ENCODE data around the gene EMC9.

EMC9 gene

GRCh38 chr14:24160499-24160849, 19.1 kb upstream of the EMC9 start:
- H3K27ac ChIP-seq (ENCODE audit: low read length) = peak overlapping the region; percentile 23; the same call in 1 of the 2 replicates
- H3K27me3 ChIP-seq (replicated peaks; ENCODE audit: insufficient read depth, low read length) = no peaks in the 10 kb centered on the region
- no peaks in the 10 kb centered on the region for H3F3A ChIP-seq (ENCODE audit: insufficient read depth, low read length)
- peaks cover 12% of the 10 kb centered on the region for H3K79me2 ChIP-seq (ENCODE audit: low read length)
- no peaks in the 10 kb centered on the region for H4K20me1 ChIP-seq (ENCODE audit: insufficient read depth, low read length)
- TF ChIP-seq CTCF (IDR thresholded peaks at IDR 0.05; ENCODE audit: low read length) (no peak), EZH2 (optimal IDR thresholded peaks at IDR 0.05; ENCODE audit: low read depth, low read length) (no peak), EZH2phosphoT487 (IDR thresholded peaks at IDR 0.05; ENCODE audit: low read length) (no peak)
- no peak overlapping the region for H3K4me2 ChIP-seq (ENCODE audit: low read depth, low read length)
- H3K9me2 ChIP-seq (replicated peaks; ENCODE audit: insufficient read depth, low read length) = no peaks in the 10 kb centered on the region
- H3K36me3 ChIP-seq (replicated peaks; ENCODE audit: insufficient read depth, low read length) = no peaks in the 10 kb centered on the region
- no peak for DNase-seq
- no peak overlapping the region for H3K9ac ChIP-seq (ENCODE audit: low read length)
- H2AFZ ChIP-seq (ENCODE audit: low read length) = no peak overlapping the region
- H3K4me3 ChIP-seq (ENCODE audit: low read length) = no peak overlapping the region
- H3K9me3 ChIP-seq (replicated peaks; ENCODE audit: insufficient read depth, low read length) = no peaks in the 10 kb centered on the region
- H3K4me1 ChIP-seq (ENCODE audit: low read length) = no peaks in the 10 kb centered on the region

GRCh38 chr14:24159777-24160498, 18.5 kb upstream of the EMC9 start:
- DNase-seq = no peak
- no peaks in the 10 kb centered on the region for H4K20me1 ChIP-seq (ENCODE audit: insufficient read depth, low read length)
- H3K4me2 ChIP-seq (ENCODE audit: low read depth, low read length) = no peak overlapping the region
- H2AFZ ChIP-seq (ENCODE audit: low read length) = no peak overlapping the region
- peaks cover 12% of the 10 kb centered on the region for H3K79me2 ChIP-seq (ENCODE audit: low read length)
- H3K9me2 ChIP-seq (replicated peaks; ENCODE audit: insufficient read depth, low read length) = no peaks in the 10 kb centered on the region
- H3K9me3 ChIP-seq (replicated peaks; ENCODE audit: insufficient read depth, low read length) = no peaks in the 10 kb centered on the region
- no peaks in the 10 kb centered on the region for H3K4me1 ChIP-seq (ENCODE audit: low read length)
- TF ChIP-seq CTCF (IDR thresholded peaks at IDR 0.05; ENCODE audit: low read length) = no peak
- no peak for TF ChIP-seq EZH2 (optimal IDR thresholded peaks at IDR 0.05; ENCODE audit: low read depth, low read length)
- no peak for TF ChIP-seq EZH2phosphoT487 (IDR thresholded peaks at IDR 0.05; ENCODE audit: low read length)
- no peak overlapping the region; the same call in 1 of the 2 replicates for H3K27ac ChIP-seq (ENCODE audit: low read length)
- H3F3A ChIP-seq (ENCODE audit: insufficient read depth, low read length) = no peaks in the 10 kb centered on the region
- no peak overlapping the region for H3K4me3 ChIP-seq (ENCODE audit: low read length)
- H3K27me3 ChIP-seq (replicated peaks; ENCODE audit: insufficient read depth, low read length) = no peaks in the 10 kb centered on the region
- H3K36me3 ChIP-seq (replicated peaks; ENCODE audit: insufficient read depth, low read length) = no peaks in the 10 kb centered on the region
- no peak overlapping the region for H3K9ac ChIP-seq (ENCODE audit: low read length)

GRCh38 chr14:24157331-24157730, 15.9 kb upstream of the EMC9 start:
- Histone ChIP-seq H3K27me3 (replicated peaks; ENCODE audit: insufficient read depth, low read length) (no peaks in the 10 kb centered on the region), H3K27ac (ENCODE audit: low read length) (no peak overlapping the region), H3K4me2 (ENCODE audit: low read depth, low read length) (no peak overlapping the region), H3K4me1 (ENCODE audit: low read length) (no peaks in the 10 kb centered on the region), H3K4me3 (ENCODE audit: low read length) (no peak overlapping the region), H3K36me3 (replicated peaks; ENCODE audit: insufficient read depth, low read length) (no peaks in the 10 kb centered on the region), H2AFZ (ENCODE audit: low read length) (no peak overlapping the region), H3K9me3 (replicated peaks; ENCODE audit: insufficient read depth, low read length) (no peaks in the 10 kb centered on the region), H3F3A (ENCODE audit: insufficient read depth, low read length) (no peaks in the 10 kb centered on the region), H3K9ac (ENCODE audit: low read length) (no peak overlapping the region), H3K79me2 (ENCODE audit: low read length) (peaks cover 12% of the 10 kb centered on the region), H4K20me1 (ENCODE audit: insufficient read depth, low read length) (no peaks in the 10 kb centered on the region), H3K9me2 (replicated peaks; ENCODE audit: insufficient read depth, low read length) (no peaks in the 10 kb centered on the region)
- TF ChIP-seq EZH2 (optimal IDR thresholded peaks at IDR 0.05; ENCODE audit: low read depth, low read length) (no peak), CTCF (IDR thresholded peaks at IDR 0.05; ENCODE audit: low read length) (no peak)
- DNase-seq = no peak
